Measurements from ENCODE around the gene SCARB1.

- no peak for TF ChIP-seq CTCF (IDR thresholded peaks at IDR 0.05)
- TF ChIP-seq ZFX (IDR thresholded peaks at IDR 0.05; ENCODE audit: borderline replicate concordance), result no peak
Measured at GRCh38 chr12:124909831-124910560, 46.3 kb upstream of the SCARB1 start.

Data from 22Rv1 (cell line).